ENCODE measurements around the gene BSPRY.
"Not testable (repeated sequence)": the region's sequence is repeated elsewhere in the genome, so short reads cannot be mapped to it uniquely, and the experiment has no call there.

The BSPRY gene

DNA sequence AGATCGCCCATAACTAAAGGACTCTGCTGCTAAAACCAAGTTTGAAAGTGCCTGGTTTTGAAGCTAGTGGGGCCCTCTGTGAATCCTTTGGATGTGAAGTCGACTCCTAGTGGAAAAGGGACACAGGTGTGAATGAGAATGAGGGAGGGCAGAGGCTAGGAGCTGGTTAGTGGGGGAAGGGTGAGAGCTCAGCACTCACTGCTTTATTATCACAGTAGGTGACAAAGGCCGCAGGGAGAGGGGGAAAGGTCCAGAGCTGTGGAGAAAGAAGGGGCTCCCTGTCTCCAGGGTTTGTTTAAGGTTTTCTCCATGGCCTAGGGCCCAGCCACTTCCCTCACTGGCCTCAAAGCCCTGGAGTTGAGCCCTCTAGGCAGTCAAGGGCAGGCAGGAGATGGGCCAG lies 23.9 kb downstream of the BSPRY start:
- no peak for DNase-seq

- no peak for DNase-seq
These were observed 24.5 kb downstream of the BSPRY start for GRCh38 chr9:113373676-113374392.

GRCh38 chr9:113375057-113376023 lies 26.0 kb downstream of the BSPRY start:
- DNase-seq, result no peak

DNA sequence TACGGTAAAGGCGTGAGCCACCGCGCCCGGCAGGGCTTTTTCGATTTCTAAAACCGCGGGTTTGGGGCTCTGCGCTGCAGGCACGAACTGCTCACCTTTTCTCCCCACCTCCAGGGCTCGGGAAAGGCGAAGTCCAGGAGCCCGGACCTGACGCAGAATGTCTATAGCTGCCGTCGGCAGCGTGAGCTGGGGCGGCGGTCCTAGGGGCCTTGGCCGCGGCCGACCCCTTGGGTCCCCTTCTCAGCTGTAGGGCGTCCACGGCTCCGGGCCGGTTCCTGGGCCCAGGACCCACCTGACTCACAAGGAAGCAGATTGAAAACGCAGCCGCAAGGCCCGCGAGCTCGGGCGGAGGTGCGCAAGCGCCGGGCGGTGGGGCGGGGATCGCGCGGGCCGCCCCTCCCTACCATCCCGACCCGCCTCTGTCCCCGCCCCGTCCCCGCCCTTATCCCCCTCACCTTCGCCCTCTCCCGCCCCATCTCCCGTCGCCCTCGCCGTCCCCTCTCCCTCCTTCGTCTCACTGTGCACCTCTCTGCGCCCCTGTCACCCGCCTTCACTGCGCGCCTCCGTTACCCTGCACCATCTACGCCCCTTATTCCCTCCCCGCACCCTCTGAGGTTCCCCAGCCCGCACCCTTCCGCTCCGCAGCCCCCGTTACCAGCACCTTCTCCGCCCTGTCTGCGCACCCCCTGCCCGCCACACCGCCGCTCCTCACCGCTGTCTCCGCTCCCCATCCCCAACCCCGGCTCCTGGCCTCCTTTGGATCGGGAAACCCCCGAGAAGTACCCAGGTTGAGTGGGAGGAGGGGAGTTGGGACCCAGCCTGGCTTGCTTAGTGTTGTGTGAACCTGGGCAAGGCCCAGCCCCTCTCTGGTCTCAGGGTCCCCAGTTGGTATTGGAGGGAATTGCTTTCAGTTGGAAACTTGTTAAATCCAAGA lies 27.6 kb downstream of the BSPRY start, which contains the start of gene HDHD3:
HDHD3 (minus strand) TSS at position 353 of the 934 bp plus-strand sequence. CDS start 2,632 bp downstream, outside the sequence.
- peak; percentile 85 for DNase-seq

- DNase-seq, result not testable (repeated sequence)
These were observed 29.9 kb downstream of the BSPRY start for GRCh38 chr9:113379094-113379828.

DNA sequence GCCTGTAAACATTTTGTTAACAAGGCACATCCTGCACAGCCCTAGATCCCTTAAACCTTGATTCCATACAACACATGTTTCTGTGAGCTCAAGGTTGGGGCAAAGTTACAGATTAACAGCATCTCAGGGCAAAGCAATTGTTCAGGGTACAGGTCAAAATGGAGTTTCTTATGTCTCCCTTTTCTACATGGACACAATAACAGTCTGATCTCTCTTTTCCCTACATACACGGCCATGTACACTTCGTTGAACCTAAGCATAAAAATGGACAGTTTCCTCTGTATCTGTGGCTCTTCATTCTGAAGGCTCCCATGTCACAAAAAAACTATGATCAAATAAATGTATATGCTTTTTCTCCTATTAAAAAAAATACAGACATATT lies 30.5 kb downstream of the BSPRY start:
- not testable (repeated sequence) for DNase-seq

DNA sequence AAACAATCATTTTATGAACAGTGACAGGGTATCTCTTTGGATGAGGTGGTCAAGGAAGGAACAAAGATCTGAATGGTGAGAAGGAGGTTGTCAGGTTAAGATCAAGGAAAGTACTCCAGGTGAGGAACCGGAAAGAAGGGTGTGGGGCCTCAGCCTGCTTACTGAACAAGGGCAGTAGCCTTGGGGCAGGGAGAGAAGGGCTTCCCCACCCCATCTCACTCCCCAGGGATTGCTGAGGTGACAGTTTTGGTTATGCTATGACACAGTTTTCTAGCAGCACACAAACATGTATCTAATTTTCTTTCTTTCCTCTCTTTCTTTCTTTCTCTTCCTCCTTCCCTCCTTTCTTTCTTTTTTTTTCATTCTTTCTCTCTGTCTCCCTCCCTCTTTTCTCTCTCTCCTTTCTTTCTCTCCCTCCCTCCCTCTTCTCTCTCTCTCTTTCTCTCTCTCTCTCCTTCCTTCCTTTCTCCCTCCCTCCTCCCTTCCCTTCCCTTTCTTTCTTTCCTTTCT lies 31.6 kb downstream of the BSPRY start:
- no peak for DNase-seq

GRCh38 chr9:113381441-113381840 lies 32.1 kb downstream of the BSPRY start:
- not testable (repeated sequence) for DNase-seq

- DNase-seq, result no peak
These were observed 32.6 kb downstream of the BSPRY start for GRCh38 chr9:113381909-113382411.

DNA sequence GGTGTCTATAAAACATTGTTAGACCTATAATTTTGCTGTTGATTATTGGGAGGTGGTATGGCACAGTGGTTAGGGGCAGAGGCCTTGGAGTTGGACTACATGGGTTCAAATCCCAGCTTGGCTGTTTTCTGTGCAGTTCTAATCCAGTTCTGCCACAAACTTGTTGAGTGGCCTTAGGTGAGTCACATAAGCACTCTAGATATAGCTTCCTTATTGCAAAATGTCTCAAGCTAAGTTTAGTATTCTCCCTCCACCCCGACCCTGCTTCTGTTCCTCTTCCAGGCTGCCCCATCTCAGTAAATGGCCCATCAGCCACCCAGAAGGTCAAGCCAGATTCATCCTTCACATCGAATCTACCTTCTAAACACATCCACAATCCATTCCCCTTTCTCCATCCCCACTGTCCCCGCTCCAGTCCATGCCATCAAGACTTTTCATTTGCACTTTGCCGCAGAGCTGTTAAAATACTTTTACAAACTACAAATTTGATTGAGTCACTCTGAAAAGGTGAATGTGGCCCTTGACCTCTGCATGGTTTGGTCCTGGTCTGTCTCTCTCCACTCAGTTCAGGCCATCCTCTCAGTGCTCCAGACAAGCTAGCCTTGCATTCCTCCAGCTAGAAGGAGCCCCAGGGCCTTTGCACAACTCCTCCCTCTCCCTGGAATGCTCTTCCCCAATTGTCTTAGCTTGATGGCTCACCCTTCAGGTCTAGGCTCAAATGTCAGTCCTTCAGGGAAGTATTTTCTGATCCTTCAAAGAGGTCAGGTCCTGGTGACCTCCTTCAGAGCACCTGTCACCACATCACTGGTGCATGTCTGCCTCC lies 37.4 kb downstream of the BSPRY start:
- DNase-seq, result no peak

DNA sequence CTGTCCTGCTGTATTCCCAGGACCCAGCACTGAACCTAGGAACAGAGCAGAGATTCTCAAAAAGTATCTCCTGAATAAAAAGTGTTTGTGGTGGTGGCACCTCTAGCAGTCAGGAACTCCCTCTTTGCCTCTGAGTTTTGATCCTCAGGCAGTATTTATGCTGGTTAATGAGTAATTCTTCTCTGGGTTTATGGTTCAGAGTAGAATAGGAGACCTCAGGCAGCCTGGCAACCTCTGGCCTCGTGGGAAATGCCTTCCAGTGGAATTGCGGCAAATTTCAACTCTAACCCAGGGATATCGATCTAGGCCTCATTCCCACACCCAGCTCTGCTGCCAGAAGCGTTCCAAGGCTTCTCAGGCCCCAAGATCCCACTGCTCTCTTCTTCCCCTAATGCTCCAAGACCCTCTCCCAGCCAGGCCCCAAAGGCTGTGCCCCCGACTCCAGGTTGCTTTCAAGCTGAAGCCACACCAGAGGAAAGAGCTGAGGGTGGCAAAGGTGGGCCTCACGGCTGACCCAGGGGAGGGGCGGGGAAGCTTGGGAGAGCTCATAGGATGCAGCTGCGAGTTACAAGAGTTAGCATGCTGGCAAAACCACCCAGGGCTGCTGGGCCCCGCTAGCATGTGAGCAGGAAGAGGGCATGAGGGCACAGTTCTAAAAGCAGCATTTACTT lies 38.4 kb downstream of the BSPRY start:
- no peak for DNase-seq

- no peak for DNase-seq
These were observed 39.5 kb downstream of the BSPRY start for GRCh38 chr9:113388833-113389232.

- DNase-seq, result no peak
These were observed 40.1 kb downstream of the BSPRY start for GRCh38 chr9:113389451-113389850.

- no peak for DNase-seq
These were observed 41.0 kb downstream of the BSPRY start for GRCh38 chr9:113390192-113390960.

- no peak for DNase-seq
These were observed 42.6 kb downstream of the BSPRY start for GRCh38 chr9:113391917-113392316.

DNA sequence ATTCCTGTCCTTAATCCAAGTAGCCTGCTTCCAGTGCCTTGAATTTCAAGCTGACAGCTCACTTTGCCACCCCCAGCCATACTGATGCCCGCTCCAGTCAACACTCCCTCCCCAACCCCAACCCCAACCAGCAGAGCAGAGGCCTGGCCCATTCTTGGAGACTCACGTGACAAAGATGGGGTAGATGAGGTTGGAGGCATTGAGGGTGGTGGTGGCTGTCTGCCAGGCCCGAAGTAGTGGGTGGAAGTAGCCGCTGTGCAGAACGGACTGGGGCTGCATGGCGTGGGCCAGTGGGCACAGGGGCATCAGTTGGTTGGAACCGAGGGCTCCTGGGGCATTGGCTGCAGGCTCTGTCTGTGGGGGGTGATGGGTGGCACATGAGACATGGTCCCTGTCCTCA lies 43.9 kb downstream of the BSPRY start:
- no peak for DNase-seq

DNA sequence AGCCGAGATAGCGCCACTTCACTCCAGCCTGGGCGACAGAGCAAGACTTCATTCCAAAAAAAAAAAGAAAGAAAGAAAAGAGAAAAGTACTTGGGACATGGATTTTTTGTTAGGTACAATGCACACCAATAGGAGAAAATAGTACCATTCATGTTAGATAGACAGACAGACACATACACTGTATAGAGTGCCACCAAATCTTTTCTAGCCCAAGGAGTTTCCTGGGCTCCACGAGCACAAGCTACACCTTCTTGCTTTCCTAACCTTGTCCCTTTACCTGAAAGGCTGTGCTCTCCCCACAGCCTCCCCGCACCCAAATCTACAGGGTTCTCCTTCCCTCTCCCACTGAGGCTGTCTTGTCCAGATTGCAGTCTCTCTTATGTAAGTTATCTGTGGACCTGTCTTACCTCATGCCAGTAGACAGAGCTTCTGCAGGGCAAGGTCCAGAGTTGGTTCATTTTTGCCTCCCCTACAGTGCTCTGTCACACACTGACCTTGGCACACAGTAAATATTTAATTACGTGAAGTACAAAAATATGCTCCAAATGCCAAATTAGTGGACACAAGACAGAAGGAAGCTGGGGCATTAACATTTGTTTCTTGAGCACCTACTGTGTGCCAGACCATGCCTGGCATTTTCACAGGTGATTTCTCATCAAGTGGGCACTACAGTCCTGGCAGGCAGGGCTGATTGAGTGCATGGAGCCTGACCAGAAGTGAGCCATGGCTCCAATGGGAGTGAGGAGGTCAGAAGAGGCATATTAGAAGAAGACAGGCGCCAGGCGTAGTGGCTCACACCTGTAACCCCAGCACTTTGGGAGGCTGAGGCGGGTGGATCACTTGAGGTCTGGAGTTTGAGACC lies 45.9 kb downstream of the BSPRY start:
- no peak for DNase-seq

GRCh38 chr9:113397203-113397631 lies 47.9 kb downstream of the BSPRY start:
- no peak for DNase-seq
